Liver (tissue), 9 donors: ENCODE measurements around the gene MKI67. TPM values are rescaled to one million over a fixed set of nuclear protein-coding genes. Genes with fewer than 3 reads are reported as not detected.

Experiments
- DNase-seq: peaks from one replicate; pipeline ENCODE4 v3.0.0-alpha.2; 2017; ENCODE audit warnings: low spot score
- H3K27ac ChIP-seq, 2 donors: one replicate each; pipeline ENCODE4 v1.7.0; 2013; ENCODE audit warnings: inconsistent platforms in 2 of 2, low read length in 2 of 2, control low read depth in 1 of 2, low read depth in 1 of 2, mild to moderate bottlenecking in 1 of 2
- H3K27me3 ChIP-seq, 4 donors: one replicate each; pipeline versions ENCODE4 v1.6.1 to v1.7.0; 2013; ENCODE audit warnings: low read length in 3 of 4, inconsistent platforms in 1 of 4, mild to moderate bottlenecking in 1 of 4, moderate library complexity in 1 of 4; ENCODE audit not compliant: control insufficient read depth in 4 of 4, insufficient read depth in 4 of 4
- H3K36me3 ChIP-seq, 4 donors: one replicate each; pipeline versions ENCODE4 v1.6.1 to v1.7.0; 2013; ENCODE audit warnings: low read length in 3 of 4, mild to moderate bottlenecking in 3 of 4, low read depth in 1 of 4, moderate library complexity in 1 of 4; ENCODE audit not compliant: control insufficient read depth in 4 of 4, insufficient read depth in 3 of 4
- H3K4me1 ChIP-seq, 4 donors: one replicate each; pipeline versions ENCODE4 v1.6.1 to v1.7.0; 2013; ENCODE audit warnings: low read length in 3 of 4, mild to moderate bottlenecking in 3 of 4, moderate library complexity in 1 of 4; ENCODE audit not compliant: control insufficient read depth in 4 of 4, insufficient read depth in 4 of 4
- H3K4me3 ChIP-seq, 3 donors: one replicate each; pipeline versions ENCODE4 v1.6.1 to v1.7.0; 2013; ENCODE audit warnings: low read length in 3 of 3, control low read depth in 1 of 3, low read depth in 1 of 3, mild to moderate bottlenecking in 1 of 3
- H3K9ac ChIP-seq, 2 donors: one replicate each; pipeline ENCODE4 v1.7.0; 2013; ENCODE audit warnings: low read length in 2 of 2, mild to moderate bottlenecking in 2 of 2, moderate library complexity in 2 of 2, control low read depth in 1 of 2, low read depth in 1 of 2
- H3K9me3 ChIP-seq, 4 donors: one replicate each; pipeline versions ENCODE4 v1.6.1 to v1.7.0; 2013; ENCODE audit warnings: low read length in 3 of 4; ENCODE audit not compliant: control insufficient read depth in 4 of 4
- EGR1 ChIP-seq, 2 donors: IDR thresholded peaks; 2 replicates each; pipeline ENCODE4 v1.6.1; 2016 to 2018; ENCODE audit warnings: antibody characterized with exemption in 2 of 2, low read depth in 2 of 2
- FOXA1 ChIP-seq: IDR thresholded peaks from 2 replicates; pipeline ENCODE4 v1.6.1; 2016; ENCODE audit warnings: antibody characterized with exemption
- FOXA2 ChIP-seq: IDR thresholded peaks from 2 replicates; pipeline ENCODE4 v1.6.1; 2016; ENCODE audit warnings: antibody characterized with exemption
- GABPA ChIP-seq, 2 donors: IDR thresholded peaks in 1 of 2; conservative IDR thresholded peaks in 1 of 2; 2 replicates each; pipeline ENCODE4 v1.6.1; 2016; ENCODE audit warnings: antibody characterized with exemption in 2 of 2, mild to moderate bottlenecking in 1 of 2, moderate library complexity in 1 of 2
- HNF4A ChIP-seq, 2 donors: conservative IDR thresholded peaks; 2 replicates each; pipeline ENCODE4 v1.6.1; 2016; ENCODE audit warnings: antibody characterized with exemption in 2 of 2, mild to moderate bottlenecking in 2 of 2
- HNF4G ChIP-seq: IDR thresholded peaks from 2 replicates; pipeline ENCODE4 v1.6.1; 2016; ENCODE audit warnings: antibody characterized with exemption
- JUND ChIP-seq, 2 donors: IDR thresholded peaks; 2 replicates each; pipeline ENCODE4 v1.6.1; 2016; ENCODE audit warnings: antibody characterized with exemption in 2 of 2
- NR2F2 ChIP-seq: IDR thresholded peaks from 2 replicates; pipeline ENCODE4 v1.6.1; 2016; ENCODE audit warnings: antibody characterized with exemption
- RAD21 ChIP-seq, 2 donors: IDR thresholded peaks; 2 replicates each; pipeline ENCODE4 v1.6.1; 2016; ENCODE audit warnings: antibody characterized with exemption in 2 of 2, mild to moderate bottlenecking in 2 of 2
- RXRA ChIP-seq, 2 donors: IDR thresholded peaks; 2 replicates each; pipeline ENCODE4 v1.6.1; 2017 to 2018; ENCODE audit warnings: antibody characterized with exemption in 2 of 2, mild to moderate bottlenecking in 1 of 2
- SP1 ChIP-seq: IDR thresholded peaks from 2 replicates; pipeline ENCODE4 v1.6.1; 2018; ENCODE audit warnings: antibody characterized with exemption, mild to moderate bottlenecking
- TAF1 ChIP-seq: conservative IDR thresholded peaks from 2 replicates; pipeline ENCODE4 v1.6.1; 2016; ENCODE audit warnings: antibody characterized with exemption, mild to moderate bottlenecking
- YY1 ChIP-seq: IDR thresholded peaks from 2 replicates; pipeline ENCODE4 v1.6.1; 2016; ENCODE audit warnings: antibody characterized with exemption, mild to moderate bottlenecking
- WGBS: extraction: QIAGEN DNeasy Blood & Tissue Kit; methylation state at CpG from one replicate; pipeline ENCODE4 v1.1.7; 2013; 5-methylcytosine and 5-hydroxymethylcytosine counted together
- polyA plus RNA-seq, 2 donors: library from polyadenylated mRNA; stranded (reverse) in 1 of 2; unstranded in 1 of 2; fragments of 200-250 nt in 1 of 2; fragments of >200 nt in 1 of 2; fragmentation: Nextera tagmentation in 1 of 2; extraction: Ambion mirVana in 1 of 2; gene quantifications; one replicate each; pipeline versions ENCODE4 v1.2.1 to v1.2.3, GENCODE V29; 2013 to 2015
- total RNA-seq, 2 donors: library from RNA; depleted of rRNA; stranded (reverse); fragments of >200 nt; gene quantifications; one replicate each; pipeline ENCODE4 v1.2.3, GENCODE V29; 2014
- TF ChIP-seq, protein P1 (sequence below): IDR thresholded peaks from 2 replicates; pipeline ENCODE4 v1.6.1; 2016; ENCODE audit warnings: antibody characterized with exemption
- TF ChIP-seq, protein P2 (sequence below): fragments of 150-350 bp; IDR thresholded peaks from 2 replicates; pipeline ENCODE4 v1.5.1; 2017; ENCODE audit warnings: improper control_type of control experiment, low read depth, low read length; ENCODE audit not compliant: missing input control
- TF ChIP-seq, protein P3 (sequence below): IDR thresholded peaks from 2 replicates; pipeline ENCODE4 v1.6.1; 2016; ENCODE audit warnings: antibody characterized with exemption
- TF ChIP-seq, protein P4 (sequence below): IDR thresholded peaks from 2 replicates; pipeline ENCODE4 v1.6.1; 2016; ENCODE audit warnings: antibody characterized with exemption
- TF ChIP-seq, protein P5 (sequence below): IDR thresholded peaks from 2 replicates; pipeline ENCODE4 v1.6.1; 2016; ENCODE audit warnings: antibody characterized with exemption, mild to moderate bottlenecking
- donor health status: healthy.
- donor health status: healthy.
- donor health status: healthy.
- donor health status: healthy.
- donor health status: healthy.

The MKI67 gene
- total and polyA plus RNA-seq, 4 donors: 0.25 to 54.5 (median 1.1) TPM

DNA sequence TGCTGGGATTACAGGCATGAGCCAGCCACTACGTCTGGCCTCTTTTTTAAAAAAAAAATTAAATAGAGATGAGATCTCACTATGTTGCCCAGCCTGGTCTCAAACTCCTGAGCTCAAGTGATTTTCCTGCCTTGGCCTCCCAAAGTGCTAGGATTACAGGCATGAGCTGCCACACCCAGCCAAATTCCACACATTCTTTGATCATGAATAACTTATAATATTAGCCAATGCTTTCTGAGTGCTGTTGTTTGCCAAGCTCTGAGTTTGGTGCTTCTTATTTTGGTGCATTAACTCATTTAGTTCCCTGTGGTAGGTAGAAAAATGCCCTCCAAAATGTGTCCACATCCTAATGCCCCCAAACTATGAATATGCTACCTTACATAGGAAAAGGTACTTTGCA, 47.2 kb upstream of the MKI67 start:
- Histone ChIP-seq H3K36me3 (no peaks in the 10 kb centered on the region), H3K9me3 (peaks cover 0 to 4% (median 0%) of the 10 kb centered on the region in 4 donors), H3K4me1 (peaks cover 0 to 8% (median 3%) of the 10 kb centered on the region in 4 donors), H3K27ac (no peak overlapping the region), H3K27me3 (no peaks in the 10 kb centered on the region), H3K9ac (no peak overlapping the region), H3K4me3 (no peak overlapping the region)
- WGBS: 77% methylated on average over 1 of the region's 1 CpG
- DNase-seq: no peak
- TF ChIP-seq FOXA1 (no peak), GABPA (IDR thresholded peaks at IDR 0.05 in 1 of 2, conservative IDR thresholded peaks at IDR 0.05 in 1 of 2) (no peak), TAF1 (no peak), EGR1 (IDR thresholded peaks at IDR 0.05; ENCODE audit: low read depth in 2 of 2) (no peak), HNF4A (conservative IDR thresholded peaks at IDR 0.05) (no peak), NR2F2 (no peak), YY1 (no peak), JUND (IDR thresholded peaks at IDR 0.05) (no peak), RAD21 (IDR thresholded peaks at IDR 0.05) (no peak), RXRA (IDR thresholded peaks at IDR 0.05) (no peak), FOXA2 (no peak), SP1 (no peak), HNF4G (no peak)
- TF ChIP-seq, protein P1, sequence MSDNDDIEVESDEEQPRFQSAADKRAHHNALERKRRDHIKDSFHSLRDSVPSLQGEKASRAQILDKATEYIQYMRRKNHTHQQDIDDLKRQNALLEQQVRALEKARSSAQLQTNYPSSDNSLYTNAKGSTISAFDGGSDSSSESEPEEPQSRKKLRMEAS: no peak
- TF ChIP-seq, protein P2, sequence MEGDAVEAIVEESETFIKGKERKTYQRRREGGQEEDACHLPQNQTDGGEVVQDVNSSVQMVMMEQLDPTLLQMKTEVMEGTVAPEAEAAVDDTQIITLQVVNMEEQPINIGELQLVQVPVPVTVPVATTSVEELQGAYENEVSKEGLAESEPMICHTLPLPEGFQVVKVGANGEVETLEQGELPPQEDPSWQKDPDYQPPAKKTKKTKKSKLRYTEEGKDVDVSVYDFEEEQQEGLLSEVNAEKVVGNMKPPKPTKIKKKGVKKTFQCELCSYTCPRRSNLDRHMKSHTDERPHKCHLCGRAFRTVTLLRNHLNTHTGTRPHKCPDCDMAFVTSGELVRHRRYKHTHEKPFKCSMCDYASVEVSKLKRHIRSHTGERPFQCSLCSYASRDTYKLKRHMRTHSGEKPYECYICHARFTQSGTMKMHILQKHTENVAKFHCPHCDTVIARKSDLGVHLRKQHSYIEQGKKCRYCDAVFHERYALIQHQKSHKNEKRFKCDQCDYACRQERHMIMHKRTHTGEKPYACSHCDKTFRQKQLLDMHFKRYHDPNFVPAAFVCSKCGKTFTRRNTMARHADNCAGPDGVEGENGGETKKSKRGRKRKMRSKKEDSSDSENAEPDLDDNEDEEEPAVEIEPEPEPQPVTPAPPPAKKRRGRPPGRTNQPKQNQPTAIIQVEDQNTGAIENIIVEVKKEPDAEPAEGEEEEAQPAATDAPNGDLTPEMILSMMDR: no peak
- TF ChIP-seq, protein P3, sequence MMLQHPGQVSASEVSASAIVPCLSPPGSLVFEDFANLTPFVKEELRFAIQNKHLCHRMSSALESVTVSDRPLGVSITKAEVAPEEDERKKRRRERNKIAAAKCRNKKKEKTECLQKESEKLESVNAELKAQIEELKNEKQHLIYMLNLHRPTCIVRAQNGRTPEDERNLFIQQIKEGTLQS: no peak
- TF ChIP-seq, protein P4, sequence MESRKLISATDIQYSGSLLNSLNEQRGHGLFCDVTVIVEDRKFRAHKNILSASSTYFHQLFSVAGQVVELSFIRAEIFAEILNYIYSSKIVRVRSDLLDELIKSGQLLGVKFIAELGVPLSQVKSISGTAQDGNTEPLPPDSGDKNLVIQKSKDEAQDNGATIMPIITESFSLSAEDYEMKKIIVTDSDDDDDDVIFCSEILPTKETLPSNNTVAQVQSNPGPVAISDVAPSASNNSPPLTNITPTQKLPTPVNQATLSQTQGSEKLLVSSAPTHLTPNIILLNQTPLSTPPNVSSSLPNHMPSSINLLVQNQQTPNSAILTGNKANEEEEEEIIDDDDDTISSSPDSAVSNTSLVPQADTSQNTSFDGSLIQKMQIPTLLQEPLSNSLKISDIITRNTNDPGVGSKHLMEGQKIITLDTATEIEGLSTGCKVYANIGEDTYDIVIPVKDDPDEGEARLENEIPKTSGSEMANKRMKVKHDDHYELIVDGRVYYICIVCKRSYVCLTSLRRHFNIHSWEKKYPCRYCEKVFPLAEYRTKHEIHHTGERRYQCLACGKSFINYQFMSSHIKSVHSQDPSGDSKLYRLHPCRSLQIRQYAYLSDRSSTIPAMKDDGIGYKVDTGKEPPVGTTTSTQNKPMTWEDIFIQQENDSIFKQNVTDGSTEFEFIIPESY: no peak
- TF ChIP-seq, protein P5, sequence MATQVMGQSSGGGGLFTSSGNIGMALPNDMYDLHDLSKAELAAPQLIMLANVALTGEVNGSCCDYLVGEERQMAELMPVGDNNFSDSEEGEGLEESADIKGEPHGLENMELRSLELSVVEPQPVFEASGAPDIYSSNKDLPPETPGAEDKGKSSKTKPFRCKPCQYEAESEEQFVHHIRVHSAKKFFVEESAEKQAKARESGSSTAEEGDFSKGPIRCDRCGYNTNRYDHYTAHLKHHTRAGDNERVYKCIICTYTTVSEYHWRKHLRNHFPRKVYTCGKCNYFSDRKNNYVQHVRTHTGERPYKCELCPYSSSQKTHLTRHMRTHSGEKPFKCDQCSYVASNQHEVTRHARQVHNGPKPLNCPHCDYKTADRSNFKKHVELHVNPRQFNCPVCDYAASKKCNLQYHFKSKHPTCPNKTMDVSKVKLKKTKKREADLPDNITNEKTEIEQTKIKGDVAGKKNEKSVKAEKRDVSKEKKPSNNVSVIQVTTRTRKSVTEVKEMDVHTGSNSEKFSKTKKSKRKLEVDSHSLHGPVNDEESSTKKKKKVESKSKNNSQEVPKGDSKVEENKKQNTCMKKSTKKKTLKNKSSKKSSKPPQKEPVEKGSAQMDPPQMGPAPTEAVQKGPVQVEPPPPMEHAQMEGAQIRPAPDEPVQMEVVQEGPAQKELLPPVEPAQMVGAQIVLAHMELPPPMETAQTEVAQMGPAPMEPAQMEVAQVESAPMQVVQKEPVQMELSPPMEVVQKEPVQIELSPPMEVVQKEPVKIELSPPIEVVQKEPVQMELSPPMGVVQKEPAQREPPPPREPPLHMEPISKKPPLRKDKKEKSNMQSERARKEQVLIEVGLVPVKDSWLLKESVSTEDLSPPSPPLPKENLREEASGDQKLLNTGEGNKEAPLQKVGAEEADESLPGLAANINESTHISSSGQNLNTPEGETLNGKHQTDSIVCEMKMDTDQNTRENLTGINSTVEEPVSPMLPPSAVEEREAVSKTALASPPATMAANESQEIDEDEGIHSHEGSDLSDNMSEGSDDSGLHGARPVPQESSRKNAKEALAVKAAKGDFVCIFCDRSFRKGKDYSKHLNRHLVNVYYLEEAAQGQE: no peak
